H9 (cell line): ENCODE measurements around the gene ZNF385D. TPM values are rescaled to one million over a fixed set of nuclear protein-coding genes. Genes with fewer than 3 reads are reported as not detected.

Source experiments
- DNase-seq: peaks from one replicate; pipeline ENCODE4 v3.0.0-alpha.2; 2017
- H2AFZ ChIP-seq: one replicate; pipeline ENCODE4 v1.6.1; 2013; ENCODE audit warnings: mild to moderate bottlenecking, low read length, control low read depth, moderate library complexity
- H2AK5ac ChIP-seq: 2 replicates; pipeline ENCODE4 v1.6.1; 2013; ENCODE audit warnings: low read length, control low read depth, mixed read lengths; ENCODE audit not compliant: insufficient read length
- H2BK120ac ChIP-seq: one replicate; pipeline ENCODE4 v1.6.1; 2013; ENCODE audit warnings: low read depth, mild to moderate bottlenecking, low read length, control low read depth, inconsistent platforms; ENCODE audit not compliant: poor library complexity, severe bottlenecking
- H2BK12ac ChIP-seq: 2 replicates; pipeline ENCODE4 v1.6.1; 2013; ENCODE audit warnings: low read length, control low read depth, mixed read lengths, low read depth; ENCODE audit not compliant: insufficient read length
- H2BK15ac ChIP-seq: 2 replicates; pipeline ENCODE4 v1.6.1; 2013; ENCODE audit warnings: low read depth, low read length, control low read depth
- H2BK20ac ChIP-seq: one replicate; pipeline ENCODE4 v1.6.1; 2013; ENCODE audit warnings: low read depth, mild to moderate bottlenecking, low read length, control low read depth, inconsistent platforms; ENCODE audit not compliant: poor library complexity, severe bottlenecking
- H2BK5ac ChIP-seq: 2 replicates; pipeline ENCODE4 v1.6.1; 2013; ENCODE audit warnings: low read length, control low read depth, mixed read lengths; ENCODE audit not compliant: insufficient read length
- H3K14ac ChIP-seq: 2 replicates; pipeline ENCODE4 v1.6.1; 2013; ENCODE audit warnings: low read length, control low read depth; ENCODE audit not compliant: insufficient read depth
- H3K18ac ChIP-seq: 2 replicates; pipeline ENCODE4 v1.6.1; 2013; ENCODE audit warnings: low read depth, mild to moderate bottlenecking, mixed read lengths, low read length, control low read depth; ENCODE audit not compliant: insufficient read length
- H3K23ac ChIP-seq: 2 replicates; pipeline ENCODE4 v1.6.1; 2013; ENCODE audit warnings: low read length, control low read depth, mixed read lengths, low read depth; ENCODE audit not compliant: insufficient read length
- H3K23me2 ChIP-seq: 2 replicates; pipeline ENCODE4 v1.6.1; 2013; ENCODE audit warnings: low read depth, mild to moderate bottlenecking, mixed read lengths, low read length, control low read depth; ENCODE audit not compliant: insufficient read length, poor library complexity, severe bottlenecking
- H3K27ac ChIP-seq: 2 replicates; pipeline ENCODE4 v1.5.1; 2013; ENCODE audit warnings: low read length, control low read depth, mixed read lengths, low read depth; ENCODE audit not compliant: insufficient read length
- H3K27me3 ChIP-seq: 2 replicates; pipeline ENCODE4 v1.6.1; 2013; ENCODE audit warnings: low read length, control low read depth, inconsistent platforms; ENCODE audit not compliant: insufficient read depth
- H3K4ac ChIP-seq: 2 replicates; pipeline ENCODE4 v1.6.1; 2013; ENCODE audit warnings: low read depth, mild to moderate bottlenecking, control low read depth, inconsistent platforms, low read length, moderate library complexity
- H3K4me1 ChIP-seq: 2 replicates; pipeline ENCODE4 v1.6.1; 2013; ENCODE audit warnings: low read length, control low read depth, inconsistent platforms; ENCODE audit not compliant: insufficient read depth
- H3K4me2 ChIP-seq: 2 replicates; pipeline ENCODE4 v1.6.1; 2013; ENCODE audit warnings: low read length, control low read depth, mixed read lengths; ENCODE audit not compliant: insufficient read length, insufficient read depth
- H3K56ac ChIP-seq: 2 replicates; pipeline ENCODE4 v1.6.1; 2013; ENCODE audit warnings: low read depth, mild to moderate bottlenecking, mixed read lengths, low read length, control low read depth; ENCODE audit not compliant: insufficient read length
- H3K79me1 ChIP-seq: 2 replicates; pipeline ENCODE4 v1.6.1; 2013; ENCODE audit warnings: low read depth, mild to moderate bottlenecking, moderate library complexity, low read length, control low read depth, inconsistent platforms; ENCODE audit not compliant: insufficient read depth, poor library complexity, severe bottlenecking
- H3K79me2 ChIP-seq: 2 replicates; pipeline ENCODE4 v1.6.1; 2013; ENCODE audit warnings: low read length, control low read depth, inconsistent platforms; ENCODE audit not compliant: insufficient read depth
- H3K9ac ChIP-seq: 2 replicates; pipeline ENCODE4 v1.6.1; 2013; ENCODE audit warnings: low read length, control low read depth, mixed read lengths; ENCODE audit not compliant: insufficient read length; ENCODE audit errors: extremely low read depth
- H3K9me3 ChIP-seq: one replicate; pipeline ENCODE4 v1.6.1; 2013; ENCODE audit warnings: low read depth, low read length, inconsistent platforms; ENCODE audit not compliant: control insufficient read depth
- H3T11ph ChIP-seq: one replicate; pipeline ENCODE4 v1.6.1; 2013; ENCODE audit warnings: mild to moderate bottlenecking, low read length, control low read depth, inconsistent platforms
- H4K20me1 ChIP-seq: one replicate; pipeline ENCODE4 v1.6.1; 2013; ENCODE audit not compliant: control insufficient read depth, insufficient read length, insufficient read depth
- H4K5ac ChIP-seq: 2 replicates; pipeline ENCODE4 v1.6.1; 2013; ENCODE audit warnings: low read depth, mild to moderate bottlenecking, mixed read lengths, low read length, control low read depth; ENCODE audit not compliant: insufficient read length
- H4K8ac ChIP-seq: replicated peaks from 2 replicates; pipeline ENCODE4 v1.6.1; 2013; ENCODE audit warnings: low read length, control low read depth, mixed read lengths, low read depth; ENCODE audit not compliant: insufficient read length
- H4K91ac ChIP-seq: 2 replicates; pipeline ENCODE4 v1.6.1; 2013; ENCODE audit warnings: low read depth, mild to moderate bottlenecking, moderate library complexity, mixed read lengths, low read length, control low read depth; ENCODE audit not compliant: insufficient read length
- H3K27ac Mint-ChIP-seq, 3 experiments: 2 replicates in 2 of 3; 3 replicates in 1 of 3; pipeline ENCODE4 v1.8.0; 2020 to 2021; ENCODE audit warnings: mixed read lengths in 3 of 3, mild to moderate bottlenecking in 1 of 3, moderate library complexity in 1 of 3
- H3K27me3 Mint-ChIP-seq: 2 replicates; pipeline ENCODE4 v1.8.0; 2021; ENCODE audit warnings: low read depth, mild to moderate bottlenecking, moderate library complexity, mixed read lengths
- H3K36me3 Mint-ChIP-seq, 3 experiments: 2 replicates in 2 of 3; 3 replicates in 1 of 3; pipeline ENCODE4 v1.8.0; 2020 to 2021; ENCODE audit warnings: low read depth in 3 of 3, mixed read lengths in 3 of 3; ENCODE audit not compliant: insufficient read depth in 1 of 3
- H3K4me1 Mint-ChIP-seq, 2 experiments: 2 replicates each; pipeline ENCODE4 v1.8.0; 2020; ENCODE audit warnings: mixed read lengths in 2 of 2
- H3K4me3 Mint-ChIP-seq, 2 experiments: 2 replicates in 1 of 2; 3 replicates in 1 of 2; pipeline ENCODE4 v1.8.0; 2020 to 2021; ENCODE audit warnings: mild to moderate bottlenecking in 2 of 2, mixed read lengths in 2 of 2, moderate library complexity in 1 of 2
- H3K9me3 Mint-ChIP-seq, 2 experiments: 2 replicates in 1 of 2; 3 replicates in 1 of 2; pipeline ENCODE4 v1.8.0; 2020; ENCODE audit warnings: mild to moderate bottlenecking in 2 of 2, mixed read lengths in 2 of 2, moderate library complexity in 1 of 2
- WGBS: extraction: QIAGEN DNeasy Blood & Tissue Kit; methylation state at CpG from one replicate; pipeline ENCODE4 v1.1.7; 2013; ENCODE audit warnings: missing lambda C conversion rate, low lambda C conversion rate, mixed read lengths; ENCODE audit not compliant: insufficient read length; ENCODE audit errors: extremely low coverage; 5-methylcytosine and 5-hydroxymethylcytosine counted together
- total RNA-seq: library from RNA; stranded (reverse); gene quantifications from 2 replicates; pipeline ENCODE4 v1.2.1, GENCODE V29; 2021
- TF ChIP-seq, protein P1 (sequence below): fragments of 200-600 bp; sonication (generic); conservative IDR thresholded peaks from 3 replicates; pipeline ENCODE4 v1.8.0; 2021; ENCODE audit warnings: antibody characterized with exemption, mild to moderate bottlenecking

Gene ZNF385D
- total RNA-seq, 1 experiment from 2014 or later: 1.5 TPM

DNA sequence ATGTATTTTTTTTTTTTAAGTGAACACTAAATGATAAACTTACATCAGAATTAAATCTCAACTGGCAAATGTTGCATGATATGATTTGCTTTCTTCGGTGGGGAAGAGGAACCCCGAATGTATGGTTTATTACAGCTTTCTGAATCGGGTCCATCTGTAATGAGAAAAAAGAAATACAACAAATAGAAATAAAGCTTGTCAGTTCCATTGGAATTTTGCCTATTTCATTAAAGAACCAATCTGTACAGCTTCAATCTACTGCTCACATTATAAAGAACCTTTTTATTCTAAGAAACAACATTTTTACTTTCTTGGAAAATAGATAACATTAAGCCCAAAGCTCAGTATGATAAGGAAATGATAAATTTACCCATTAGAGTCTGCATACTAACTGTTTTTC is 186.5 kb downstream of the ZNF385D start:
- H3K4me3 Mint-ChIP-seq: no peak overlapping the region
- H4K20me1 ChIP-seq: no peaks in the 10 kb centered on the region
- no peak overlapping the region for H3K9ac ChIP-seq
- no peak overlapping the region for H3K4me2 ChIP-seq
- no peak for DNase-seq
- H3K27me3 Mint-ChIP-seq: no peaks in the 10 kb centered on the region
- H3T11ph ChIP-seq: no peak overlapping the region
- peaks cover 5 to 8% of the 10 kb centered on the region in 2 experiments; a peak in 4 of 5 replicates for H3K9me3 Mint-ChIP-seq
- H2AFZ ChIP-seq: no peak overlapping the region
- H3K4ac ChIP-seq: no peak overlapping the region
- H3K14ac ChIP-seq: no peak overlapping the region
- H3K79me1 ChIP-seq: no peaks in the 10 kb centered on the region
- no peaks in the 10 kb centered on the region for H3K4me1 ChIP-seq
- H4K8ac ChIP-seq: no peak overlapping the region
- peaks cover 6 to 8% (median 7%) of the 10 kb centered on the region in 3 experiments; a peak in 5 of 7 replicates for H3K36me3 Mint-ChIP-seq
- H2BK120ac ChIP-seq: no peak overlapping the region
- H3K4me1 Mint-ChIP-seq: no peaks in the 10 kb centered on the region
- no CpG with 5 or more reads among the region's 3 CpGs for WGBS
- no peak overlapping the region for H2AK5ac ChIP-seq
- no peaks in the 10 kb centered on the region for H3K9me3 ChIP-seq
- H2BK15ac ChIP-seq: no peak overlapping the region
- no peaks in the 10 kb centered on the region for H3K27me3 ChIP-seq
- TF ChIP-seq, protein P1, sequence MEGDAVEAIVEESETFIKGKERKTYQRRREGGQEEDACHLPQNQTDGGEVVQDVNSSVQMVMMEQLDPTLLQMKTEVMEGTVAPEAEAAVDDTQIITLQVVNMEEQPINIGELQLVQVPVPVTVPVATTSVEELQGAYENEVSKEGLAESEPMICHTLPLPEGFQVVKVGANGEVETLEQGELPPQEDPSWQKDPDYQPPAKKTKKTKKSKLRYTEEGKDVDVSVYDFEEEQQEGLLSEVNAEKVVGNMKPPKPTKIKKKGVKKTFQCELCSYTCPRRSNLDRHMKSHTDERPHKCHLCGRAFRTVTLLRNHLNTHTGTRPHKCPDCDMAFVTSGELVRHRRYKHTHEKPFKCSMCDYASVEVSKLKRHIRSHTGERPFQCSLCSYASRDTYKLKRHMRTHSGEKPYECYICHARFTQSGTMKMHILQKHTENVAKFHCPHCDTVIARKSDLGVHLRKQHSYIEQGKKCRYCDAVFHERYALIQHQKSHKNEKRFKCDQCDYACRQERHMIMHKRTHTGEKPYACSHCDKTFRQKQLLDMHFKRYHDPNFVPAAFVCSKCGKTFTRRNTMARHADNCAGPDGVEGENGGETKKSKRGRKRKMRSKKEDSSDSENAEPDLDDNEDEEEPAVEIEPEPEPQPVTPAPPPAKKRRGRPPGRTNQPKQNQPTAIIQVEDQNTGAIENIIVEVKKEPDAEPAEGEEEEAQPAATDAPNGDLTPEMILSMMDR: no peak
- H3K23ac ChIP-seq: no peak overlapping the region
- no peak overlapping the region for H2BK20ac ChIP-seq
- H3K18ac ChIP-seq: no peak overlapping the region
- no peaks in the 10 kb centered on the region for H3K23me2 ChIP-seq
- H4K91ac ChIP-seq: no peak overlapping the region
- H3K27ac ChIP-seq: no peak overlapping the region
- no peaks in the 10 kb centered on the region; the same call in 1 of the 2 replicates for H3K79me2 ChIP-seq
- no peak overlapping the region for H3K27ac Mint-ChIP-seq
- no peak overlapping the region for H3K56ac ChIP-seq
- no peak overlapping the region for H4K5ac ChIP-seq
- no peak overlapping the region for H2BK12ac ChIP-seq
- no peak overlapping the region for H2BK5ac ChIP-seq
